GM12874 (cell line): ENCODE data around the gene TMEM150A.

Experiments
- CTCF ChIP-seq: IDR thresholded peaks from 2 replicates; pipeline ENCODE4 v1.5.1; 2011; ENCODE audit warnings: low read depth, mild to moderate bottlenecking, control low read depth, low read length, moderate library complexity; ENCODE audit not compliant: insufficient read depth

The TMEM150A gene

DNA sequence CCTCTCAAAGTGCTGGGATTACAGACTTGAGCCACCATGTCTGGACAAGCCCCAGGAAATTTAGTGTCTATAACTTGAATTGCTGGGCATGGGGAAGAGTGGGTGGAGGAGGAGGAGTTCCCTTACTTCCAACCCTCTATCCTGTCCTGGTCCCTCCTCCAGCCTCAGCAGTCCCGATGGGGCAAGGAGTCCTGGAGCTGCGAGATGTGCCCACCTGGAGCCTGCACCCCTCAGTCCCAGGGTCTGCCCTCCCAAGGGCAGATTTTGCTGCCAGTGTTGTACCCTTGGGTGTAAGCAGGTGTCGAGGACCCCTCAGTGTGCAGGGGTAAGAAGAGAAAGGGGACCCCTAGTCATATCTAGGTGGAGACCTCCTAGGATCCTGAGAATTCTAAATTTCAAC lies 22.3 kb downstream of the TMEM150A start:
- TF ChIP-seq CTCF: no peak

GRCh38 chr2:85579266-85579935 lies 23.1 kb downstream of the TMEM150A start:
- TF ChIP-seq CTCF: no peak

DNA sequence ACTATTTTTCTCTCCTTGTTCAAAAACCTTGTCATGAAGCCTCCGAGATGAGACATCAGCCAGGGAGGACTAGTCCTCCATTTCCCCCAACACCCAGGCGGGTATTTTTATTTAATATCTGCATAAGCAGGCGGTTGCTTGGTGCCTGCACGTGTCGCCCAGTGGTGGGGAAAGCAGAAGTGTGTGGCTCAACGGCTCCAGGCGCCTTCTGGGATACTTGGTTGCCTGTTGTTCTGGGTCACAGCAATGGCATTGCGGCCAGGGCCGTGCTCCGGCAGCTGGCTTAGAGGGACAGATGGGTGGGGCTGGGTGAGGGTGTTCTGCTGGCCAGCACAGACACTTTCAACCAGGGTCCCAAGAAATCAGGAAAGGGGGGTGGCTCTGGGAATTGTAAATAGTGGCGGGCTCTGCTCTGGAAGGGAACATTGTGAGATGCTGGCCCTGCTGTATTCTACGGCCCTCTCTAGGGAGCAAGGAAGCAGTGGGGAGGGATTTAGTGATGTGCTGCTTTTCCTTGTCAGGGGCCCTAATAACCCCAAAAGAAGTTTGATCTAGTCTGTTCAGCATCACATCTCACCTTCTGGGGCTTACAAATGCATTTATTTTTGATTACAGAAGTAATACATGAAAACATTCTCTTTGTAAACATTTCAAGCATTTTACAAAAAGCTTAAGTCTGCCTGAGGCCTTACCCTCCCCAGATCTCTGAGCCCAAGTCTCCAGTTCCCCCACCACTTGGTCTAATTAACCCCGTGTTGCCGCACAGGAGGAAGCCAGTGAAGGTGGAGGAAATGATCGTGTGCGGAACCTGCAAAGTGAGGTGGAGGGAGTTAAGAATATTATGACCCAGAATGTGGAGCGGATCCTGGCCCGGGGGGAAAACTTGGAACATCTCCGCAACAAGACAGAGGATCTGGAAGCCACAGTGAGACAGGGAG lies 24.0 kb downstream of the TMEM150A start:
- TF ChIP-seq CTCF: no peak

DNA sequence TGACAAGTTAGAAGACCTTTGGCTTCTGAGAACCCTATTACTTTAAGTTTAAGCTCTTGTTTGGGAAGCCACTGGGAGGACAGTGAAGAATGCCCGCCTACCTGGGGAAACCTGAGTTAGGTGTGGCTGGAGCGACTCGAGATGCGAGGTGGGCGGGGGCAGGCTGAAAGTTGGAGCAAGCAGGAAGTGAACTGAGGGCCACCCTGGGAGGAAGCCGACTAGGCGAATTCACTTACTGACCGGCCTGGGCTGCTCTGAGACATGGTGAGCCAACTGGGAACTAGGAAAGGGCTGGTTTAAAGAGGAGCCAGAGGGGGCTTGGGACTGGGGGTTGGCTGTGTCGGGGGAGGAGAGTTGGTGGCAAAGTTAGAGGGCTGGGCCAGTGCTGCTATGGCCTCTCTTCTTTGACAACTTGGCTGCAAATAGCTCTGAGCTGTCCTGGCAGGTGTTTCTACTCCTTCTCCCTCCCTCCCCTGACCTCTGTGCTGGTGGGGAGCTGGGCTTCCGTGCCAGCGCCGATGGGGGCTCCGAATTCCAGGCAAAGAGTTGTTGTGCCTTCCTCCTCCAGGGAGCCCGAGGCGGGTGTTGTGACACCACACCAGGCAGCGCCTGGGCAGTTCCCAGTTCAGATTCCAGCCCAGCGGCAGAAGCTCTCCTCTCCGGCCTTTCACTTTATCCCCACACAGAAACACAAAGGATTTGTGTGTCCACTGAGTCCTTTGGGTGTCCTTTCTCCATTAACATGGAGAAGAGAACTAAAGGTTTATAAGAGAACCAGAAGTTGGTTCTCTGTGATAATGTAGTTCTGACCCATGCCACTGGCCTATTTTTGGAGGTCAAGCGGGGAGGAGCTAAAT lies 24.9 kb downstream of the TMEM150A start, which contains the start of gene VAMP8:
Gene VAMP8 (plus strand): TSS at position 201 of the 857 bp plus-strand sequence. CDS start 61 bp downstream, at position 262.
- no peak for TF ChIP-seq CTCF

- no peak for TF ChIP-seq CTCF
These were observed 25.5 kb downstream of the TMEM150A start for GRCh38 chr2:85577063-85577385.

GRCh38 chr2:85575739-85576138 lies 26.8 kb downstream of the TMEM150A start:
- no peak for TF ChIP-seq CTCF

DNA sequence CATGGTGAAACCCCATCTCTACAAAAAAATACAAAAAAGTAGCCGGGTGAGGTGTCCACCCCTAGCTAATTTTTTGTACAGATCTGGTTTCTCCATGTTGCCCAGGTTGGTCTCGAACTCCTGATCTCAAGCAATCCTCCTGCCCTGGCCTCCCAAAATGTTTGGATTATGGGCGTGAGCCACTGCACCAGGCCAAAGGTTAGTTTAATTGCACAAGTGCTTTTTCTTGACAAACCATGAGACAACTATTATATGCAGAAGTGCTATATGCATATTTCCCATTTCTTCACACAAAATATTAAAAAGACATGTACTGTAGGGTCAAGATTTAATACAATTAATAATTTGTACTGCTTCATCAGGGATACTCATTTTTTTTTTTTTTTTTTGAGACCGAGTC lies 36.2 kb downstream of the TMEM150A start:
- TF ChIP-seq CTCF: no peak
